ENCODE measurements around the gene CPEB4.

Gene CPEB4

DNA sequence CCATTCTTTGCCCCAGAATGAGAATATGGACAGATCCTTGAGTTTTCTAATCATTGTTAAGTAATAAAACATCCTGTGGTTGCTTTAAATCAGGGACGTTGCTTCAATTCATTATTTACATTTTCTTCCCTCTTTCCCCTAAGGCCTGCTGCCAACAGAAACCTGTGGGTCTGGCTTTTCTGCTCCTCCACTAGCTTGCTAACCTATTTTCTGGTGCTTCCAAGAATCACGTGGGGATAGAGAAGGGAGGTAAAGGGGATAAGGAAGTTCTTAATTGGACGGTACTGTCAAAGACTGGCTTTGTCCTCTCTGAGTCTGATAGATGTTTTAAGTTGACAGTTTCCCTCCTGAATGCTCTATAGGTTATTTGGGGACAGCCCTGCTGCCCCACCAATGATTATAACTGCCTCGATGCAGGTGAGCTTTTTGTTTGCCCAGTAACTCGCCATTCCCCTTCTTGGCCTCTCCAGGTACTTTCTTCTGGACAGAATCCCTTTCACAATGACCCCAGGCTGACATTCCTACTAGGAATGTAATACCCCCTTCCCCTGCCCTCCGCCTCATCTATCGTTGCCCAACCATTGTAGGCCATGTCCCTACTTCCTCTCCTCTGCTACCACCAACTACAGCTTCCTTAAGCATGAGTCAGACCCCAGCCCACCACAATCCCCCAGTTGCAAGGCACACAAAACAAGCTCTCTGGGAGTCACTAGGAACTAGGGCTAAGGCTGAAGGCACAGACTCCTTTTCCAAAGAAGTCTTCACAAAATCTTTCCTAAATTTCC is 19.9 kb upstream of the CPEB4 start:
- H3K27me3 Mint-ChIP-seq: no peaks in the 10 kb centered on the region
- no peaks in the 10 kb centered on the region for H3K4me1 Mint-ChIP-seq
- H3K4me3 Mint-ChIP-seq: no peak overlapping the region
- no peak overlapping the region for H3K27ac Mint-ChIP-seq
- ATAC-seq (no peak), DNase-seq (no peak)
- H3K9me3 Mint-ChIP-seq: no peaks in the 10 kb centered on the region
- no peaks in the 10 kb centered on the region for H3K36me3 Mint-ChIP-seq (ENCODE audit: low read depth)

DNA sequence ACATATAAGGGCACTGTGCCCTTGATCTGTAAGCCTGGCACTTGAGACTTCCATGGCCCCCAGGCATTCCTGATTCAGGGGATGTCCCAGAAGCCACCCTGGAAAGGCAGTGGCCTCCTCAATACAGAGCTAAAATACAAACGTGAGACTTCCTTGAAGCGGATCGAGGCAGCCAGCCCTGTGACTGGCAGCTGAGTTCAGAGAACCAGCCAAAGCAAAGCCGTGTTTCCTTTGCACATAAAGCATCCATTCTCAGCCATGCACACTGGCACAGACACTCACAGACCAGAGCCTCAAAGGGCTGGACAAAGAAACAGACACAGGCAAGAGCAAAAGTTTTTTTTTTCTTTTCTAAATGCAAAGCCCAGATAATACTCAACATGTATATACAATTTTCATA is 18.8 kb upstream of the CPEB4 start:
- Mint-ChIP-seq H3K4me1 (no peaks in the 10 kb centered on the region), H3K4me3 (no peak overlapping the region), H3K9me3 (no peaks in the 10 kb centered on the region), H3K27me3 (no peaks in the 10 kb centered on the region), H3K27ac (no peak overlapping the region), H3K36me3 (ENCODE audit: low read depth) (no peaks in the 10 kb centered on the region)
- DNase-seq: no peak
- no peak for ATAC-seq

DNA sequence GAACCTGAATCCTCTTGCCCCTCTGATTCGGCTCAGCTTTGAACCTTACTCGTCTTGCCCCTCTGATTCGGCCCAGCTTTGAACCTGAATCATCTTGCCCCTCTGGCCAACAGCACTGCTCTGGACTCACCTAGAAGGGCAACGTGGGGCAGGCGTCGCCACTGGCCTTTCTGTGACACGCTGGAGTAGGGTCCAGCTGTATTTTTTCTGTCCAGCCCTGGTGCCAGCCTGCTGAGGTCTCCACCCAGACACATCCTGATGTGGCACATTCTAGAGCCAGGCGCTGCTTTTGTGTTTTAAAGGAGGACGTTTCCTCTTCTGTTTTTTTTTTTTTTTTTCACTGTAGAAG is 15.2 kb upstream of the CPEB4 start:
- no peak overlapping the region for H3K27ac Mint-ChIP-seq
- H3K27me3 Mint-ChIP-seq: no peaks in the 10 kb centered on the region
- ATAC-seq (no peak), DNase-seq (no peak)
- no peaks in the 10 kb centered on the region for H3K36me3 Mint-ChIP-seq (ENCODE audit: low read depth)
- H3K4me1 Mint-ChIP-seq: no peaks in the 10 kb centered on the region
- no peaks in the 10 kb centered on the region for H3K9me3 Mint-ChIP-seq
- no peak overlapping the region for H3K4me3 Mint-ChIP-seq

DNA sequence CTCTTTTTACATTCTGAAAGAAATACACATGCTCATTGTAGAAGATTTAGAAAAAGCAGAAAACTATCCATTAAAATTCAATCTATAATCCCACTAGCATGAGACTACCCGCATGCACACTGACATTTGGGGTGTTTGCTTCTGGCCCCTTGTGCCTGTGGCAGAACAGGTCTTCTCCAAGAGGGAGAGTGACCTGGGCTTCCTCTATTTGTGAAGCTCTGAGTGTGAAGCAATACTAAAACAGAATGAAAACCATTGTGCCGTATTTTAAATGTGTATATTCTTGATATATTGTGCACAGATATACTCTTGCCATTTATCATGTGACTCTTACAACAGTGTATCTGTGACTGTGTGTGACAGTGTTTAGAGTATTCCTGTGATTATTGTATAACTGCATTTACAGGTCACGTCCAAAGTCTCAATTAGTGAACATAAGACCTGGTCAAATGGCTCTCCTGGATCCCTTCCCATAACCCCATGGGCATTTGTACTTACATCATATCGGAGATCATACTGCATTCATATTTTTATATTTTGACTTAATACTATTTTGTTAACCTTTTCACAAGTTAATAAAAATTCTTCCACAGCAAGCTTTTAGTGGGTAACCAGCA is 14.7 kb upstream of the CPEB4 start:
- Mint-ChIP-seq H3K4me3 (no peak overlapping the region), H3K27ac (no peak overlapping the region), H3K4me1 (no peaks in the 10 kb centered on the region), H3K9me3 (no peaks in the 10 kb centered on the region), H3K27me3 (no peaks in the 10 kb centered on the region), H3K36me3 (ENCODE audit: low read depth) (no peaks in the 10 kb centered on the region)
- ATAC-seq: no peak
- no peak for DNase-seq

DNA sequence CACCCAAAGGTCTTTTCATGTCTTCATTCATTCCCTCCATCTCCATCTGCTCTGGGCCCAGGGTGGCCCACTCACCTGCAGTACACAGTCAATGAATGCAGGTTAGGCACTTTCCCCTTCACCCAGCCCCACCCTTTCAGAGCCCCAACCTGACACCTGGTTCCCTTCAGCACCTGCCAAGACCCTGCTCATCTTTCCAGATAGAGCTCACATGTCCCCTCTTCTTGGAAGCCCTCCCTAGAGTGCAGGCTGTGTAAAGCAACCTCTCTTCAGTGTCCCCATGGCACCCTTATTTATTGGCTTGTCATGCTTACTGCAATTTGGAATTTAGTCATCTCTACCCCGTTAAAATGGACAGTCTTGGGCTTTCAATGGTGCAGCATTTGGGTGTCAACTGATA is 13.0 kb upstream of the CPEB4 start:
- no peaks in the 10 kb centered on the region for H3K9me3 Mint-ChIP-seq

DNA sequence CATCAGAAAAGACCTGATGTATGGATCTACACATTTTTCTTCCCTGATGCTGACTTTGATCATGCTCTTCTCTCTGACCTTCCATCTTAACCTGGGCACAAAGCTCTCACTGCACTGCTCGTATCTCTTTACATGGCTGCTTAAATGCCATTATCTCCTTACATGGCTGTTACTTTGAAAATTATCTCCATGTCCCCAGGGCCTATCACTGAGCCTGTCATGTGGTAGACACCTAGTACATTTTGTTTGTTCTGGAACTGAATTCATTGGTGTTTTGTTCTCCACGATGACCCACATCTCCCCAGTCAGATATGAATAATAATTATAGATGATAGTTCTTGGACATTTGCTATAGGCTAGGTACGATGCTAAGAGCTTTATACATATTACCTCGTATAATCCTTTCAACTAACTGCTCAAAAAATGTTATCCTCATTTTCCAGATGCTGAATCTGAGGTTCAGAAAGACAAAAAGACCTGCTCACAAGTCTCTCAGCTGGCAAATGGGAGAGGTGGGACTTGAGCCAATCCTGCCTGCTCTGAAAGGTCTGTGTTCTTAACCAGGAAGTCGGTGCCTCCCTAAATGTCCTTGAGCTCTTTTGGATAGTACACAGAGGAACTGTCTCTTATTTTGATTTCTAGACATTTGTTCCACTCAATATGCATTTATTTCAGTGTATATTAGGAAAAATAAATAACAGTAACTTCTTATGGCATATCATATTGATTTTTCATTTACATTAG is 9.8 kb upstream of the CPEB4 start:
- DNase-seq (no peak), ATAC-seq (no peak)
- H3K4me1 Mint-ChIP-seq: peaks cover 8% of the 10 kb centered on the region
- peaks cover 9% of the 10 kb centered on the region for H3K9me3 Mint-ChIP-seq
- no peaks in the 10 kb centered on the region for H3K36me3 Mint-ChIP-seq (ENCODE audit: low read depth)
- H3K27me3 Mint-ChIP-seq: no peaks in the 10 kb centered on the region
- H3K4me3 Mint-ChIP-seq: no peak overlapping the region
- H3K27ac Mint-ChIP-seq: no peak overlapping the region

More for the DNA sequence above, 13.0 kb upstream of the CPEB4 start:
- H3K27me3 Mint-ChIP-seq: no peaks in the 10 kb centered on the region
- H3K36me3 Mint-ChIP-seq (ENCODE audit: low read depth): no peaks in the 10 kb centered on the region
- no peak overlapping the region for H3K27ac Mint-ChIP-seq
- no peak overlapping the region for H3K4me3 Mint-ChIP-seq
- ATAC-seq (no peak), DNase-seq (no peak)
- H3K4me1 Mint-ChIP-seq: no peaks in the 10 kb centered on the region

DNA sequence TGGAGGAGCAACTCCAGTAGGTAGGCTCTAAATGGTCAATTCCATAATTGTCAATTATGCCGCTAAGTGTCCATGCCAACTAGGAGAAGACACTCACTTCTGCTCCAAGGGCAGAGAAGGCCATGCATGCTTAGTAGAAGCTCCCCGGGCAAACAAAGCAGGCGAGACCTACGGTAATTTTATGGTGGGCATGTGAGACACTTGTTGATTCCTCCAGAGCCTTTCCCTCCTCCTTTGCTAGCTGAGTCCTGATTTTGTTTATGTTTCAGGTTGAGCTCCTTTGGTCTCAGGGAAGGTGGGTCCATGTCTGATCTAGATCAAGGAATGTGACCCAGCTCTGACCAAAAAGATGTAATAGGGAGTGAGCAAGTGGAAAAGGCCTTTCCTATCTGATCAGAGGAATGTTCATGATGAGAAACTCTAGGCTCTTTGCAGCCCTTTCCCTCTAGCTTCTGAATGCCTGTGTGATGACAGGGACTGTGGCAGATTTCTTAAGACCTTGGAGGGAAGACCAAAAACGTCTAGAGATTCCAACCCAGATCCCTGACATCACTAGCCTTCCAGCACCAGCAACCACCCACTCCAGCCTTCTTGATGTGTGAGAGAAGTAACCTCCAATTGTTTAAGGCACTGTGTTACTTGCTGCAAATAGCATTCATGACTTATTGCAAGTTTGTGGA is 7.7 kb upstream of the CPEB4 start:
- DNase-seq: no peak
- H3K36me3 Mint-ChIP-seq (ENCODE audit: low read depth): no peaks in the 10 kb centered on the region

DNA sequence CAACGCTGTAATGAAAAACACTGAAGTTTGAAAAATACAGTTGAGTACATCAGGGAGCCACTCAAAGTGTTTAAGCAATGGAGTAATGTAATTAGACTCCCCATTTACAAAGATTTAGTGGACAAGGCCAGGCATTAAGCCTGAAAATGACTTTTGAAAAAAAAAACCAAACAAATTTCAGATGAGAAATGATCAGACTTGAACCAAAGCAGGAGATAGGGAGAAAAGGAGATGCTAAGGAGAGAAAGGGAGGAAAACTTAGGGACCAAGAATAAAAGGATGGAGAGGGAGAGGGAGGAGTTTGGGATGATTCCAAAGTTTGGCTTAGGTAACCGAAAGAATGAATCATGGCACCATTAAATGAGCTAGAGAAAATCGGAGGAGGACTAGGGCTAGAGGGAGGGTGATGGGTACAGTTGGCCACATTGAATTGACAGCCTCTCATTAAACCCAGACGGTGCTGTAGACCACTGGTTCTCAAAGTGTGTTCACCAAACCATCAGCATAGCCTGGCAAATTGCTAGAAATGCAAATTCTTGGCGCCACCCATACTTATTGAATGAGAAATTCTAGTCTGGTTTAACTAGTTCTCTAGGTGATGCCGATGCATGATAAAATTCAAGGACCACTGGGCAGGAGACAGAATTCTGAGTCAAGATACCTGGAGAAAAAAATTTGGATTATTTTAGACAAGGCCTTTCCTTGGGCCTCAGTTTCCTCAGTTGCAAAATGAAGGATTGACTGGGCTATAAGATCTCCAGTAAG is 6.2 kb upstream of the CPEB4 start:
- Mint-ChIP-seq H3K4me1 (peaks cover 40% of the 10 kb centered on the region), H3K9me3 (peaks cover 9% of the 10 kb centered on the region), H3K27me3 (no peaks in the 10 kb centered on the region), H3K4me3 (no peak overlapping the region), H3K36me3 (ENCODE audit: low read depth) (no peaks in the 10 kb centered on the region), H3K27ac (no peak overlapping the region)
- ATAC-seq (no peak), DNase-seq (no peak)

More for the DNA sequence above, 7.7 kb upstream of the CPEB4 start:
- Mint-ChIP-seq H3K4me1 (peaks cover 26% of the 10 kb centered on the region), H3K9me3 (peaks cover 9% of the 10 kb centered on the region), H3K27me3 (no peaks in the 10 kb centered on the region), H3K4me3 (no peak overlapping the region), H3K27ac (no peak overlapping the region)
- no peak for ATAC-seq

DNA sequence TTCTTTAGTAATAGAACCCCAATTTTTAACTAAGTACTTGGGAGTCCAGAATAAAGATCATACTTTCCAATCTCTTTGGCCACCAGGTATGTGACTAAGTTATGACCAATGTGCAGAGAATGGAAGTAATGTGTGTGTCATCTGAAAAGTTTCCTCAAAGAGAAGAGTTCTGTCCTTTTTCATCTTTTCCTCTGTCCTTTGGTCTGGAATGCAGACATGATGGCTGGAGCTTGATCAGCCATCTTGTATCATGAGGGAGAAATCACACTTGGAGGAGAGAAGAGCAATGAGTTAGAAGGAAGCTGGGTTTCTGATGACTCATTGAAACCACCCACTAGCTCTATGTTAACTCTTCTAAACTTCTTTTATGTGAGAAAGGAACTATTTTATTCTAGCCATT is 5.5 kb upstream of the CPEB4 start:
- no peak overlapping the region for H3K4me3 Mint-ChIP-seq
- DNase-seq (no peak), ATAC-seq (no peak)
- H3K36me3 Mint-ChIP-seq (ENCODE audit: low read depth): no peaks in the 10 kb centered on the region
- H3K27me3 Mint-ChIP-seq: no peaks in the 10 kb centered on the region
- H3K27ac Mint-ChIP-seq: peak overlapping the region; percentile 15
- peaks cover 47% of the 10 kb centered on the region for H3K4me1 Mint-ChIP-seq
- H3K9me3 Mint-ChIP-seq: peaks cover 9% of the 10 kb centered on the region

DNA sequence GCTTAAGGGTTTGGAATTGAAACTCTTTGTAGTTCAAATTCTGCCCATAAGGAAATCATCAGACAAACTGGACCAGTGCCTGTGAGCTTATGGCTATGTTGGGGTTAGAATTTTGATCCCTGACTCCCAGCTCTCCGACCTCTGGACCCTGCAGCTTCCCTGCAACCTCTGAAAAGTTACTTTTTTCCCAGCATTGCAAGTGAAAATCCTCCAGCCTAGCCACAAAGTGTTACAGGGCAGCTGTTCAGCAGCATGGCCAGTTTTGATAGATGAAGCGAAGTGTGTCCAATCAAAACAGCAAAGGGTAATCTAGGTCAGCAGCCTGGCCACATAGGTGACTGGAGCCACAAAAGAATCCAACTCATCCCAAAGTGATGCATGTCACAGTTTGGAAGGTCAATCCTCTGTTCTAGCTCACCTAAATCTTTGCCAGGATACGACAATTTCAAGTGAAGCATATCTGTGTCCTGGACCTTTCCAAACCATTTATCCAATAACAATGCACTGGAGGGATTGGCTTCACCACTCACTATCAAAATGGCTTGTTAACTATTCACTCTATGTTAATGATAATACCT is 4.7 kb upstream of the CPEB4 start:
- ATAC-seq (no peak), DNase-seq (no peak)
- H3K27ac Mint-ChIP-seq: no peak overlapping the region
- H3K27me3 Mint-ChIP-seq: no peaks in the 10 kb centered on the region
- H3K4me1 Mint-ChIP-seq: peaks cover 50% of the 10 kb centered on the region
- H3K9me3 Mint-ChIP-seq: peaks cover 9% of the 10 kb centered on the region
- no peak overlapping the region for H3K4me3 Mint-ChIP-seq
- no peaks in the 10 kb centered on the region for H3K36me3 Mint-ChIP-seq (ENCODE audit: low read depth)

DNA sequence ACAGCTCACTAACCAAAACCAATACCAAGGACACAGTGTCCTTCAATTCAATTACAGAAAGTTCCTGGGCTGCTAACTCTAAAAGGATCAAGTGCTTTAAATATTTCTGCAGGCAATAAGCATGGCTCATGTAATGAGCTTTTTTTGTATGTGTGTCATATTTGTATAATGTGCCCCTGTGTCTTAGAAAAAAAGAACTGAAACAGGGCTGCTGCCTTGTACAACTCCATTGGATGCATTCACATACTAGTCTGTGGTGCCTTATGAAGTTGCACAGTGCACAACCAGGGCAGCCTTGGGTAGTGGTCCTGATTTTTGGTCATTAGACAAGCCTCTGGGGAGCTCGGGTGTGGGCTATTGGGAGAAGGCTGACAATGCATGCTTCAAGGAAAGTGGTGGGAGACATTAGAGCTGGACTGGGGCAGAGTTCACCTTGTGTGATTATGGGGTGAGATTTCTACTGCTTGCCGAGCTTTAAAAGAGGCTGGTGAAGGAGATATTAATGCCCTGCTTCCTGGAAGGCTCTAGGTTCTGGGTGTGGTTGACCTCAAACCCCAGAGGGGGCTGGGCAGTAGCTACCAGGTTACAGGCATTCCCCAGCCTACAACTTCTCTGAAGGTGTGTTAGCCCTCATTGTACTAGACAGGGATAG is 3.6 kb upstream of the CPEB4 start:
- Mint-ChIP-seq H3K27me3 (no peaks in the 10 kb centered on the region), H3K4me1 (peaks cover 55% of the 10 kb centered on the region), H3K27ac (peak overlapping the region; percentile 37), H3K36me3 (ENCODE audit: low read depth) (no peaks in the 10 kb centered on the region), H3K4me3 (no peak overlapping the region), H3K9me3 (peaks cover 9% of the 10 kb centered on the region)
- DNase-seq: peak; percentile 36
- no peak for ATAC-seq

DNA sequence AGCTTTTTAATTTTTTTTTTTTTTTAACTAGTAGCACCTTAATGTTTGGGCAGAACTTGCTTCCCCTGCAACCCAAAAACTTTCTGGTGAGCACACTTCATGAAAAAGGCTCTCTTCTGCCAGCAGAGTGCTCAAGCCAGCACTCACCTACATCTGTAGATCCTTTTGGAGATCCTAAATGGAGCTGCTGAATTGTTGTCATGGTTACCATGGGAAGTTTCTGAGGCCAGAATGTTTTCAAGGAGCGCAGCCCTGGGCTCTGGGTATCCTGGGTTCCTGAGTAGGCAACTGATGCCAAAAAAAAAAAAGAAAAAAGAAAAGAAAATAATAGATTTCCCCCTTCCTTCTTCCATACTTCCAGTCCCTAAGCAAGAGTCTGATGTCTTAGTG is 3.1 kb upstream of the CPEB4 start:
- Mint-ChIP-seq H3K9me3 (peaks cover 9% of the 10 kb centered on the region), H3K36me3 (ENCODE audit: low read depth) (no peaks in the 10 kb centered on the region), H3K27me3 (no peaks in the 10 kb centered on the region), H3K4me3 (no peak overlapping the region), H3K27ac (peak overlapping the region; percentile 47), H3K4me1 (peaks cover 60% of the 10 kb centered on the region)
- no peak for ATAC-seq
- DNase-seq: no peak

DNA sequence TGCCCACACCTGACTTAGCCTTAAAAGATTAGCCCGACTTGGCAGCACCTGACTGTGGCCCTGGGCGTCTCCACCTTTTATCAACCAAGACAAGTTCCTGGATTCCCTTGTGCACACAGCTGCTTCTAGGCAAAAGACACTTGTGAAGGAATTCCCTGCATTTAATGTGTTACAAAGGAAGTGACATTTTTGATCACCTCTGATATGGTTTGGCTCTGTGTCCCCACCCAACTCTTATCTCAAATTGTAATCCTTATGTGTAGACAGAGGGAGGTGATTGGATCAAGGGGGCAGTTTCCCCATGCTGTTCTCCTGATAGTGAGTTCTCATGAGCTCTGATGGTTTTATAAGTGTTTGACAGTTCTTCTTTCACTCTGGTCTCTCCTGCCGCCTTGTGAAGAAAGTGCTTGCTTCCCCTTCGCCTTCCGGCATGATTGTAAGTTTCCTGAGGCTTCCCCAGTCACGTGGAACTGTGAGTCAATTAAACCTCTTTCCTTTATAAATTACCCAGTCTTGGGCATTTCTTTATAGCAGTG is 2.6 kb upstream of the CPEB4 start:
- Mint-ChIP-seq H3K27ac (peak overlapping the region; percentile 47), H3K9me3 (peaks cover 9% of the 10 kb centered on the region), H3K27me3 (no peaks in the 10 kb centered on the region), H3K4me3 (no peak overlapping the region), H3K36me3 (ENCODE audit: low read depth) (no peaks in the 10 kb centered on the region), H3K4me1 (peaks cover 65% of the 10 kb centered on the region)
- ATAC-seq (no peak), DNase-seq (no peak)

Measured in activated naive CD8-positive, alpha-beta T cell treated with anti-CD3 and anti-CD28 coated beads, Interleukin-2, amount 50 U/mL, for 24 hours (primary cell).